Large intestine (tissue), 3 donors: Measurements from ENCODE around the gene ST7L. TPM values are rescaled to one million over a fixed set of nuclear protein-coding genes. Genes with fewer than 3 reads are reported as not detected.
A peak's percentile ranks its signal among the peaks of the same experiment; 100 is the strongest.

ENCODE experiments used
- DNase-seq, 2 donors: peaks; one replicate each; pipeline versions ENCODE4 v3.0.0 to v3.0.0-alpha.2; 2013
- H3K27ac ChIP-seq: one replicate; pipeline ENCODE4 v1.5.1; 2013; ENCODE audit warnings: low read length
- H3K27me3 ChIP-seq: 2 replicates; pipeline ENCODE4 v1.6.1; 2013; ENCODE audit warnings: low read length; ENCODE audit not compliant: control insufficient read depth, insufficient read depth
- H3K36me3 ChIP-seq: 2 replicates; pipeline ENCODE4 v1.6.1; 2013; ENCODE audit warnings: low read length; ENCODE audit not compliant: control insufficient read depth, insufficient read depth
- H3K4me1 ChIP-seq: one replicate; pipeline ENCODE4 v1.6.1; 2013; ENCODE audit warnings: low read length; ENCODE audit not compliant: control insufficient read depth, insufficient read depth
- H3K4me3 ChIP-seq: one replicate; pipeline ENCODE4 v1.5.1; 2013; ENCODE audit warnings: low read length
- H3K9me3 ChIP-seq: one replicate; pipeline ENCODE4 v1.6.1; 2013; ENCODE audit warnings: mild to moderate bottlenecking, low read depth, low read length, moderate library complexity; ENCODE audit not compliant: control insufficient read depth
- WGBS: methylation state at CpG from one replicate; pipeline ENCODE4 v1.1.5; 2013; ENCODE audit warnings: low lambda C conversion rate; ENCODE audit not compliant: insufficient coverage; 5-methylcytosine and 5-hydroxymethylcytosine counted together
- polyA plus RNA-seq: library from polyadenylated mRNA; unstranded; fragments of 120-200 nt; gene quantifications from one replicate; pipeline ENCODE4 v1.2.1, GENCODE V29; 2013

Gene ST7L
- polyA plus RNA-seq, 1 donor = 18.4 TPM

GRCh38 chr1:112619518-112620376, 806 bp upstream of the ST7L start, which contains the start of gene CAPZA1:
Gene CAPZA1, plus strand, starts transcription at chr1:112619832. Its CDS starts 13 bp downstream, at chr1:112619845.
- DNase-seq = peak; percentile 96 to 97
- H3K4me1 ChIP-seq = peaks cover 10% of the 10 kb centered on the region
- H3K9me3 ChIP-seq = no peaks in the 10 kb centered on the region
- peaks cover 14% of the 10 kb centered on the region for H3K36me3 ChIP-seq
- no peaks in the 10 kb centered on the region for H3K27me3 ChIP-seq
- no CpG with 5 or more reads among the region's 50 CpGs for WGBS
- peak within 1 kb of the TSS; percentile 94 for H3K27ac ChIP-seq
- peak within 1 kb of the TSS; percentile 74 for H3K4me3 ChIP-seq

GRCh38 chr1:112618114-112618720, 724 bp downstream of the ST7L start:
- no peaks in the 10 kb centered on the region for H3K27me3 ChIP-seq
- no peaks in the 10 kb centered on the region for H3K9me3 ChIP-seq
- H3K4me3 ChIP-seq = peak overlapping the region; percentile 74
- peak in 1 of 2 donors; percentile 63 for DNase-seq
- H3K4me1 ChIP-seq = peaks cover 10% of the 10 kb centered on the region
- H3K27ac ChIP-seq = peak overlapping the region; percentile 94
- 3% methylated on average over 3 of the region's 12 CpGs for WGBS
- H3K36me3 ChIP-seq = peaks cover 24% of the 10 kb centered on the region

- Histone ChIP-seq H3K4me3 (no peak overlapping the region), H3K9me3 (no peaks in the 10 kb centered on the region), H3K27me3 (no peaks in the 10 kb centered on the region), H3K4me1 (no peaks in the 10 kb centered on the region), H3K36me3 (peaks cover 48% of the 10 kb centered on the region), H3K27ac (no peak overlapping the region)
- 70% methylated on average over 2 of the region's 6 CpGs for WGBS
- no peak for DNase-seq
Observed at GRCh38 chr1:112614460-112615065, 4.4 kb downstream of the ST7L start.

GRCh38 chr1:112605633-112606327, 13.2 kb downstream of the ST7L start:
- Histone ChIP-seq H3K27ac (no peak overlapping the region), H3K27me3 (no peaks in the 10 kb centered on the region), H3K4me1 (no peaks in the 10 kb centered on the region), H3K9me3 (no peaks in the 10 kb centered on the region), H3K4me3 (no peak overlapping the region), H3K36me3 (peaks cover 49% of the 10 kb centered on the region)
- DNase-seq = no peak
- WGBS = 75% methylated on average over 1 of the region's 4 CpGs

- no CpG with 5 or more reads among the region's 1 CpG for WGBS
- H3K4me1 ChIP-seq = no peaks in the 10 kb centered on the region
- no peak overlapping the region for H3K4me3 ChIP-seq
- no peak for DNase-seq
- no peaks in the 10 kb centered on the region for H3K27me3 ChIP-seq
- no peak overlapping the region for H3K27ac ChIP-seq
- no peaks in the 10 kb centered on the region for H3K9me3 ChIP-seq
- H3K36me3 ChIP-seq = peaks cover 41% of the 10 kb centered on the region
Observed at GRCh38 chr1:112603541-112603940, 15.4 kb downstream of the ST7L start.

- Histone ChIP-seq H3K27ac (no peak overlapping the region), H3K9me3 (no peaks in the 10 kb centered on the region), H3K4me1 (no peaks in the 10 kb centered on the region), H3K27me3 (no peaks in the 10 kb centered on the region), H3K36me3 (peaks cover 42% of the 10 kb centered on the region), H3K4me3 (no peak overlapping the region)
- WGBS = 100% methylated on average over 1 of the region's 2 CpGs
- DNase-seq = no peak
Observed at GRCh38 chr1:112603012-112603411, 15.9 kb downstream of the ST7L start.

- no peaks in the 10 kb centered on the region for H3K9me3 ChIP-seq
- H3K27me3 ChIP-seq = no peaks in the 10 kb centered on the region
- WGBS = 89% methylated on average over 4 of the region's 4 CpGs
- H3K27ac ChIP-seq = no peak overlapping the region
- no peak overlapping the region for H3K4me3 ChIP-seq
- no peaks in the 10 kb centered on the region for H3K4me1 ChIP-seq
- DNase-seq = no peak
- H3K36me3 ChIP-seq = peaks cover 29% of the 10 kb centered on the region
Observed at GRCh38 chr1:112599477-112599876, 19.5 kb downstream of the ST7L start.

GRCh38 chr1:112594208-112594876, 24.6 kb downstream of the ST7L start:
- peaks cover 24% of the 10 kb centered on the region for H3K36me3 ChIP-seq
- H3K4me1 ChIP-seq = no peaks in the 10 kb centered on the region
- peaks cover 5% of the 10 kb centered on the region for H3K9me3 ChIP-seq
- WGBS = no CpG with 5 or more reads among the region's 3 CpGs
- no peaks in the 10 kb centered on the region for H3K27me3 ChIP-seq
- no peak overlapping the region for H3K27ac ChIP-seq
- DNase-seq = no peak
- no peak overlapping the region for H3K4me3 ChIP-seq

- Histone ChIP-seq H3K36me3 (peaks cover 14% of the 10 kb centered on the region), H3K9me3 (peaks cover 7% of the 10 kb centered on the region), H3K4me3 (no peak overlapping the region), H3K27ac (no peak overlapping the region), H3K27me3 (no peaks in the 10 kb centered on the region), H3K4me1 (no peaks in the 10 kb centered on the region)
- no peak for DNase-seq
- WGBS = no CpG with 5 or more reads among the region's 1 CpG
Observed at GRCh38 chr1:112589766-112590165, 29.2 kb downstream of the ST7L start.

GRCh38 chr1:112583366-112583765, 35.6 kb downstream of the ST7L start:
- no peaks in the 10 kb centered on the region for H3K9me3 ChIP-seq
- H3K36me3 ChIP-seq = peaks cover 13% of the 10 kb centered on the region
- no peak for DNase-seq
- H3K4me3 ChIP-seq = no peak overlapping the region
- no peaks in the 10 kb centered on the region for H3K4me1 ChIP-seq
- H3K27ac ChIP-seq = no peak overlapping the region
- H3K27me3 ChIP-seq = no peaks in the 10 kb centered on the region
